ENCODE results near the gene CCDC30. TPM values are rescaled to one million over a fixed set of nuclear protein-coding genes. Genes with fewer than 3 reads are reported as not detected.

CCDC30 gene
- total and polyA plus RNA-seq, 9 of the 15 experiments (the other 6 are each of a cell fraction or from before 2014, with no cell fraction given): 0.05 to 0.91 (median 0.24) TPM

GRCh38 chr1:42682739-42683531, 219.8 kb downstream of the CCDC30 start (continued):
- TF ChIP-seq NBN (IDR thresholded peaks at IDR 0.05; ENCODE audit: low read depth) (no peak), ELF4 (CRISPR knock-in tag; IDR thresholded peaks at IDR 0.05) (no peak), CEBPZ (IDR thresholded peaks at IDR 0.05; ENCODE audit: borderline replicate concordance, low read depth, low read length) (no peak), SETDB1 (IDR thresholded peaks at IDR 0.05; ENCODE audit: low read length) (no peak), ZSCAN29 (IDR thresholded peaks at IDR 0.05) (peak; percentile 69; the same call in 1 of the 2 replicates), ZKSCAN3 (CRISPR knock-in tag; IDR thresholded peaks at IDR 0.05) (no peak), MCM5 (IDR thresholded peaks at IDR 0.05; ENCODE audit: low read depth) (no peak), U2AF1 (optimal IDR thresholded peaks at IDR 0.05; ENCODE audit: low read depth, low read length) (peak; percentile 46), MCM2 (IDR thresholded peaks at IDR 0.05; ENCODE audit: low read depth) (no peak), ZNF668 (CRISPR knock-in tag; IDR thresholded peaks at IDR 0.05) (no peak), POLR2AphosphoS5 (IDR thresholded peaks at IDR 0.05; ENCODE audit: control insufficient read depth, insufficient read depth, low read depth, low read length) (no peak; the same call in none of the 2 replicates), HEY1 (CRISPR knock-in tag; IDR thresholded peaks at IDR 0.05; ENCODE audit: borderline replicate concordance) (no peak), ZBTB17 (CRISPR knock-in tag; IDR thresholded peaks at IDR 0.05) (no peak), NR2C2 (CRISPR knock-in tag; IDR thresholded peaks at IDR 0.05) (0 out of 2 replicates have a peak, but pooled peaks have one; percentile 53), NR2C2 (tag; IDR thresholded peaks at IDR 0.05) (peak; percentile 53), TARDBP (IDR thresholded peaks at IDR 0.05) (no peak), MTA3 (IDR thresholded peaks at IDR 0.05; ENCODE audit: borderline replicate concordance) (peak; percentile 65), CBX3 (IDR thresholded peaks at IDR 0.05; ENCODE audit: borderline replicate concordance in 1 of 2, low read length in 2 of 2) (no peak), SRSF9 (IDR thresholded peaks at IDR 0.05; ENCODE audit: borderline replicate concordance, low read depth, low read length) (no peak), POLR2G (IDR thresholded peaks at IDR 0.05; ENCODE audit: low read depth, low read length) (peak; percentile 87), SUPT5H (IDR thresholded peaks at IDR 0.05) (0 out of 2 replicates have a peak, but pooled peaks have one; percentile 14), MTF1 (CRISPR knock-in tag; IDR thresholded peaks at IDR 0.05; ENCODE audit: borderline replicate concordance) (no peak), XRCC4 (IDR thresholded peaks at IDR 0.05; ENCODE audit: extremely low read depth, insufficient read depth, insufficient read length) (no peak), FOXK1 (CRISPR knock-in tag; IDR thresholded peaks at IDR 0.05; ENCODE audit: borderline replicate concordance) (no peak), MAFK (IDR thresholded peaks at IDR 0.05; ENCODE audit: low read length) (no peak), OTX1 (CRISPR knock-in tag; IDR thresholded peaks at IDR 0.05) (no peak), CEBPB (tag; IDR thresholded peaks at IDR 0.05) (no peak), YBX1 (IDR thresholded peaks at IDR 0.05) (no peak), ARHGAP35 (IDR thresholded peaks at IDR 0.05; ENCODE audit: partially characterized antibody) (no peak), NFE2 (IDR thresholded peaks at IDR 0.05; ENCODE audit: low read depth) (no peak), ZFP36 (IDR thresholded peaks at IDR 0.05; ENCODE audit: low read depth, low read length, partially characterized antibody) (no peak)
